Measurements from ENCODE around the gene SLC30A10.
"Not testable (repeated sequence)": the region's sequence is repeated elsewhere in the genome, so short reads cannot be mapped to it uniquely, and the experiment has no call there.

SLC30A10 gene

DNA sequence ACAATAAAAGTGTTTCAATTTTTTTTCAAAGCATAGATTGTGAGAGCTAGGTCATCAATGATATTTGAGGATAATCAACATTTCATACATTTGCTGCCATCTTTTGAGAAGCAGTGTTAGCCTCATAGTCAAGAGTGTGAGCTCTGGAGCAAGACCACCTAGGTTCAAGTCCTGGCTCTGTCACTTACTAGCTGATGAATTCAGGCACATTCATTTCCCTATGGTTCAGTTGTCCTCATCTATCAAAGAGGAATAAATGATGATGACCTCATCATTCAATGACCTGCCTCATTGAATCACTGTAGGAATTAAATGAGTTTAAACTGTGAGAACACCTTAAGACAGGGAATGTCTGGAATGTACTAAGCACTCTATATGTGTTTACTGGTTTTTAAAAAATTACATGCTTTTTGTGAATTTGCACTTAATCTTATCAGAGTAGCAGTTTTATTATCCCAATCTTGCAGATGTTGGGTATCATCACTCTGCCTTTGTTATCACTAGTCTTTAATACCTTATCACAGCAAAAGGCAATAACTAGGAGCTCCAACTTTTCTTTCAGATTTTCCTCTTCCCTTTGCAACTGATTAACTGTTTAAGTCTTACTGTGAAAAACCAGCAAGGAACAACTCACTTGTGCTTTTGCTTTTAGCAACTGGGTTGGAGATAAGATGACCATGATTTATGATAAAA, 47.4 kb downstream of the SLC30A10 start:
- FAIRE-seq (no peak), DNase-seq (ENCODE audit: insufficient read length, low spot score) (no peak)
- TF ChIP-seq TAF1 (IDR thresholded peaks at IDR 0.05; ENCODE audit: low read depth, low read length): no peak
- no peak for TF ChIP-seq POLR2A (IDR thresholded peaks at IDR 0.05; ENCODE audit: low read depth, low read length)
- TF ChIP-seq POU2F2 (IDR thresholded peaks at IDR 0.05; ENCODE audit: low read depth, low read length): no peak
- TF ChIP-seq PAX5 (IDR thresholded peaks at IDR 0.05; ENCODE audit: insufficient read depth, low read length, severe bottlenecking): no peak
- TF ChIP-seq POLR2AphosphoS5 (IDR thresholded peaks at IDR 0.05; ENCODE audit: low read depth, low read length): no peak
- no peak for TF ChIP-seq SPI1 (IDR thresholded peaks at IDR 0.05; ENCODE audit: low read depth, low read length)

DNA sequence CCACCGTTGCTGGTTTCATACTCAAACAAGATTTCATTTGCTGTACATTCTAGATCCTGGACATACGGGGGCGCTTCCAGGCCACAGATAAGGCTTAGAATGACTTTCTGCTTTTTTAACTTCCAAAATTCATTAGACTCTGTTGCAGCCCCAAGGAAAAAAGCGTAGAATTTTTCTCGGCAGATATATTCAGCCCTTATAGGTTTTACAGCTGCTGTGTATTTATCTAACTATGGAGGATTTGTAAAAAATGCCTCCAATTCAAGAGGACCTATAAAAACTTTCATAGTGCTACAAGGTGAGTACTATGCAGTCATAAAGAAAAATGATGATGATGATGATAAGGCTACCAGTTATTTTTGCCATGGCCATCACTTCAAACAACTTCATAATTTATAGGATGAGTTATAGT, 51.6 kb downstream of the SLC30A10 start:
- TF ChIP-seq POLR2A (IDR thresholded peaks at IDR 0.05; ENCODE audit: low read depth, low read length) (no peak), SPI1 (IDR thresholded peaks at IDR 0.05; ENCODE audit: low read depth, low read length) (no peak), POLR2AphosphoS5 (IDR thresholded peaks at IDR 0.05; ENCODE audit: low read depth, low read length) (no peak), PAX5 (IDR thresholded peaks at IDR 0.05; ENCODE audit: insufficient read depth, low read length, severe bottlenecking) (no peak), POU2F2 (IDR thresholded peaks at IDR 0.05; ENCODE audit: low read depth, low read length) (no peak), TAF1 (IDR thresholded peaks at IDR 0.05; ENCODE audit: low read depth, low read length) (no peak)
- FAIRE-seq: no peak
- no peak for DNase-seq (ENCODE audit: insufficient read length, low spot score)

DNA sequence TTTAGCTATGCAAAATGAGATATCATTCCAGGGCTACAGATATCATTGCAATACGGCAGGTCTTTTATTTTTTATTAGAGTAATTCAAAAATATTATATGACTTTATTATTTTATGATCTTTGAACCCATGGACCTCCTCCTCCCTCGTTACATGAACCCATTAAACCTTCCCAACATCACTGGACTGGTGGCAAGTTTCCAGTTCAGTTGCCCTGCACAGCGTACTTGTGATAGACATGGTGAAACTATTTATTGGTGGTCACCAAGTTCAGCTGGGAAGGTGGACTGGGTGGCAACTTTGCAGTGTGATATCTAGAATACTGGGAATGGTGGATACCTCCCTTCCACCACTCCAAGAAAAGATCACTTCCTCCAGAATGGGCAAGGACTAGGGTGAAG, 52.5 kb downstream of the SLC30A10 start:
- DNase-seq (ENCODE audit: insufficient read length, low spot score): no peak
- FAIRE-seq: no peak
- TF ChIP-seq POU2F2 (IDR thresholded peaks at IDR 0.05; ENCODE audit: low read depth, low read length): no peak
- no peak for TF ChIP-seq PAX5 (IDR thresholded peaks at IDR 0.05; ENCODE audit: insufficient read depth, low read length, severe bottlenecking)
- no peak for TF ChIP-seq SPI1 (IDR thresholded peaks at IDR 0.05; ENCODE audit: low read depth, low read length)
- TF ChIP-seq POLR2AphosphoS5 (IDR thresholded peaks at IDR 0.05; ENCODE audit: low read depth, low read length): no peak
- TF ChIP-seq TAF1 (IDR thresholded peaks at IDR 0.05; ENCODE audit: low read depth, low read length): no peak
- TF ChIP-seq POLR2A (IDR thresholded peaks at IDR 0.05; ENCODE audit: low read depth, low read length): no peak

DNA sequence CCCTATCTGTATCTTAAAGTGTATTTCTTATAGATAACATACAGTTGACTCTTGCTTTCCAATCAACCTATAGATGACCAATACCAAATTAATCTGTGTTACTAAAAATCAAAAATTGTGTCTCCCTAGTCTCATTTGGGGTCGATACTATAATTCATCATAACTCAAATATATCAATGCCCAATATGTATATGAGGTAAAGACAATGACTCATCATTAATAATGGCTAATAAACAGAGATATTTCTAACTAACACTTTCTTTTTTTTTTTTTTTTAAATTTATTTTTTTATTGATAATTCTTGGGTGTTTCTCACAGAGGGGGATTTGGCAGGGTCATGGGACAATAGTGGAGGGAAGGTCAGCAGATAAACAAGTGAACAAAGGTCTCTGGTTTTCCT, 55.8 kb downstream of the SLC30A10 start:
- not testable (repeated sequence) for FAIRE-seq; DNase-seq (ENCODE audit: insufficient read length, low spot score)

DNA sequence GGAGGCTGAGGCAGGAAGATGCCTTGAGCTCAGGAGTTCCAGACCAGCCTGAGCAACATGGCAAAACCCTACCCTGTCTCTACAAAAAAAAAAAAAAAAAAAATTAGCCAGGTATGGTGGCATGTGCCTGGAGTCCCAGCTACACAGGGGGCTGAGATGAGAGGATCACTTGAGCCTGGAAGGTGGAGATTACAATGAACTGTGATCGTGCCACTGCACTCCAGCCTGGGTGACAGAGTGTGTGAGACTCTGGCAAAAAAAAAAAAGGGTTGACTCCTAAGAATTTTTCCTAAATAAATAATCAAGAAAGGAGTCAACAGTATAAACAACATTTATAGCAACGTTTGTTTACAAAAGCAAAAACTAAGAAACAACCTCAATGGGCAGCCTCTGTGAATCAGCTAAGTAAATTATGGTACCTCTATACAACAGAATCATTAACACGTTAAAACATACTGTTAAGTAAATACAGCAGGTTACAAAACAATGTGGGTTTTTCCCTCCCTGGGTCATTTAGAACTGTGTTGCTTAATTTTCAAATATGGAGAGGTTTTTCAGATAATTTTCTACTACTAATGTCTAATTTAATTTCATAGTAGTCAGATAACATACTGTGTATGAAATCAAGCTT, 56.8 kb downstream of the SLC30A10 start:
- no peak for DNase-seq (ENCODE audit: insufficient read length, low spot score)

DNA sequence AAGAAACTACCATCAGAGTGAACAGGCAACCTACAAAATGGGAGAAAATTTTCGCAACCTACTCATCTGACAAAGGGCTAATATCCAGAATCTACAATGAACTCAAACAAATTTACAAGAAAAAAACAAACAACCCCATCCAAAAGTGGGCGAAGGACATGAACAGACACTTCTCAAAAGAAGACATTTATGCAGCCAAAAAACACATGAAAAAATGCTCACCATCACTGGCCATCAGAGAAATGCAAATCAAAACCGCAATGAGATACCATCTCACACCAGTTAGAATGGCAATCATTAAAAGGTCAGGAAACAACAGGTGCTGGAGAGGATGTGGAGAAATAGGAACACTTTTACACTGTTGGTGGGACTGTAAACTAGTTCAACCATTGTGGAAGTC, 59.7 kb downstream of the SLC30A10 start:
- FAIRE-seq; DNase-seq (ENCODE audit: insufficient read length, low spot score): not testable (repeated sequence)

More for the DNA sequence above, 56.8 kb downstream of the SLC30A10 start:
- no peak for FAIRE-seq
- TF ChIP-seq POLR2A (IDR thresholded peaks at IDR 0.05; ENCODE audit: low read depth, low read length) (no peak), POU2F2 (IDR thresholded peaks at IDR 0.05; ENCODE audit: low read depth, low read length) (no peak), POLR2AphosphoS5 (IDR thresholded peaks at IDR 0.05; ENCODE audit: low read depth, low read length) (no peak), PAX5 (IDR thresholded peaks at IDR 0.05; ENCODE audit: insufficient read depth, low read length, severe bottlenecking) (no peak), TAF1 (IDR thresholded peaks at IDR 0.05; ENCODE audit: low read depth, low read length) (no peak), SPI1 (IDR thresholded peaks at IDR 0.05; ENCODE audit: low read depth, low read length) (no peak)

Data from GM12891 (cell line).